ENCODE data around the gene REX1BD. TPM values are rescaled to one million over a fixed set of nuclear protein-coding genes. Genes with fewer than 3 reads are reported as not detected.

Gene REX1BD
- polyA plus RNA-seq, 1 experiment = 17.6 TPM

- Histone ChIP-seq H3K27ac (ENCODE audit: low read depth, low read length) (no peak overlapping the region), H3K4me3 (ENCODE audit: low read depth, low read length) (no peak overlapping the region), H3K9me3 (ENCODE audit: control insufficient read depth, insufficient read depth, low read length) (no peaks in the 10 kb centered on the region; the same call in 1 of the 2 replicates), H3K27me3 (ENCODE audit: control insufficient read depth, insufficient read depth, low read length) (peaks cover 65% of the 10 kb centered on the region)
- TF ChIP-seq CTCF (IDR thresholded peaks at IDR 0.05; ENCODE audit: low read depth, low read length) = no peak
- ChIA-PET POLR2A (interaction anchor here (0.6 kb wide), 1 partner anchor 253 kb away, joined by 5 read pairs; no protein-coding TSS in a partner anchor), CTCF (interaction anchor here (1.2 kb wide), 1 partner anchor 12 kb away, joined by 4 read pairs; no protein-coding TSS in a partner anchor)
- DNase-seq (ENCODE audit: low read depth, low spot score) = no peak
Observed at GRCh38 chr19:18605546-18606280, 17.1 kb downstream of the REX1BD start.

- Histone ChIP-seq H3K4me3 (ENCODE audit: low read depth, low read length) (peak within 1 kb of the TSS; percentile 17; the same call in 1 of the 2 replicates), H3K27ac (ENCODE audit: low read depth, low read length) (no peak within 1 kb of the TSS), H3K27me3 (ENCODE audit: control insufficient read depth, insufficient read depth, low read length) (peaks cover 73% of the 10 kb centered on the region), H3K9me3 (ENCODE audit: control insufficient read depth, insufficient read depth, low read length) (no peaks in the 10 kb centered on the region; the same call in 1 of the 2 replicates)
- TF ChIP-seq CTCF (IDR thresholded peaks at IDR 0.05; ENCODE audit: low read depth, low read length) = no peak
- DNase-seq (ENCODE audit: low read depth, low spot score) = no peak
- CTCF ChIA-PET = no interaction called here
- POLR2A ChIA-PET = no interaction called here
Observed at GRCh38 chr19:18606281-18607225, 18.0 kb downstream of the REX1BD start, which contains the start of gene CRLF1. CRLF1 (minus strand) TSS chr19:18606799; CDS start chr19:18606656, 143 bp downstream.

GRCh38 chr19:18607226-18608101 lies 18.9 kb downstream of the REX1BD start:
- POLR2A ChIA-PET = no interaction called here
- Histone ChIP-seq H3K9me3 (ENCODE audit: control insufficient read depth, insufficient read depth, low read length) (no peaks in the 10 kb centered on the region; the same call in 1 of the 2 replicates), H3K27ac (ENCODE audit: low read depth, low read length) (no peak overlapping the region), H3K27me3 (ENCODE audit: control insufficient read depth, insufficient read depth, low read length) (peaks cover 77% of the 10 kb centered on the region), H3K4me3 (ENCODE audit: low read depth, low read length) (no peak overlapping the region)
- no peak for DNase-seq (ENCODE audit: low read depth, low spot score)
- no peak for TF ChIP-seq CTCF (IDR thresholded peaks at IDR 0.05; ENCODE audit: low read depth, low read length)
- CTCF ChIA-PET = no interaction called here

GRCh38 chr19:18608102-18608804 lies 19.7 kb downstream of the REX1BD start:
- Histone ChIP-seq H3K9me3 (ENCODE audit: control insufficient read depth, insufficient read depth, low read length) (no peaks in the 10 kb centered on the region; the same call in 1 of the 2 replicates), H3K27me3 (ENCODE audit: control insufficient read depth, insufficient read depth, low read length) (peaks cover 81% of the 10 kb centered on the region), H3K27ac (ENCODE audit: low read depth, low read length) (no peak overlapping the region), H3K4me3 (ENCODE audit: low read depth, low read length) (no peak overlapping the region)
- TF ChIP-seq CTCF (IDR thresholded peaks at IDR 0.05; ENCODE audit: low read depth, low read length) = no peak
- CTCF ChIA-PET = no interaction called here
- DNase-seq (ENCODE audit: low read depth, low spot score) = no peak
- POLR2A ChIA-PET = no interaction called here

All from AG04450 (cell line).